GM13976 (cell line): ENCODE data around the gene IL4R.

Source experiments
- DNase-seq: peaks from one replicate; pipeline ENCODE4 v3.0.0; 2012; ENCODE audit warnings: low spot score
- in situ Hi-C: fragments of 300-500 bp; cut with MboI; formaldehyde crosslinking; loops from one replicate; pipeline ENCODE4 v1.12.0; 2022; ENCODE audit warnings: low sequenced_read_pairs, mixed read lengths, inconsistent platforms; ENCODE audit not compliant: unreplicated experiment
- TF ChIP-seq, protein P1 (sequence below): IDR thresholded peaks from 2 replicates; pipeline ENCODE4 v1.5.1; 2012; ENCODE audit warnings: borderline replicate concordance, mild to moderate bottlenecking; ENCODE audit not compliant: insufficient read depth; ENCODE audit errors: extremely low read depth, missing control alignments, control extremely low read depth

IL4R gene

DNA sequence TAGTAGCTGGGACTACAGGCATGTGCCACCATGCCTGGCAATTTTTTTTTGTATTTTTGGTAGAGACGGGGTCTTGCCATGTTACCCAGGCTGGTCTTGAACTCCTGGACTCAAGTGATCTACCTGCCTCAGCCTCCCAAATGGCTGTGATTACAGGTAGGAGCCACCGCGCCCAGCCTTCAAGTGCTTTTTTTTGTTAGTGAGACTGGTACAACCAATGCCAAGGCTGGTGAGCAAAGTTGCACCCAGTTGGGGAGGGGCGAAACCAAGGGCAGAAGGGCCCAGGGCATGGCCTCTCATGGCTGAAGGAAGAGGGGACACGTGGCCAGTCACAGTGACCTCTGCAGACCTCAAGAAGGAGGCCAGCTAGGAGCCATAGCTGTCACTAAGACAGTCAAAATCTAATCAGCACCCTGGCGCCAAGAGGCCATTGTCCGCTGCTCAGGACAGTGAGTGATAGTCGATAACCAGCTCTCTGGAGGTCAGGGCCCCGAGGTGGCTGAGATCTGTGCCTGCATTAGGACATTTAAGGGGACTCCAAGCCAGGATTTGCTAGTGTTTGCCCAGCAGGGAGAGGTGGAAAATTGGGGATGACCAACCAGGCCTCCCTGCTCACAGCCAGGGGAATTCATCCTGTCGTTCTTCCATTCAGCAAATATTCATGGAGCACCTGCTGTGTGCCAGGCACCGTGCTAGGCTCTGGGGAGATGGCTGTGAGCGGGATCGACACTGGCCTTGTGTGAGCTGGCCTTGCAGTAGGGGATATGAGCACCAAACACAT, 10.2 kb downstream of the IL4R start:
- TF ChIP-seq, protein P1, sequence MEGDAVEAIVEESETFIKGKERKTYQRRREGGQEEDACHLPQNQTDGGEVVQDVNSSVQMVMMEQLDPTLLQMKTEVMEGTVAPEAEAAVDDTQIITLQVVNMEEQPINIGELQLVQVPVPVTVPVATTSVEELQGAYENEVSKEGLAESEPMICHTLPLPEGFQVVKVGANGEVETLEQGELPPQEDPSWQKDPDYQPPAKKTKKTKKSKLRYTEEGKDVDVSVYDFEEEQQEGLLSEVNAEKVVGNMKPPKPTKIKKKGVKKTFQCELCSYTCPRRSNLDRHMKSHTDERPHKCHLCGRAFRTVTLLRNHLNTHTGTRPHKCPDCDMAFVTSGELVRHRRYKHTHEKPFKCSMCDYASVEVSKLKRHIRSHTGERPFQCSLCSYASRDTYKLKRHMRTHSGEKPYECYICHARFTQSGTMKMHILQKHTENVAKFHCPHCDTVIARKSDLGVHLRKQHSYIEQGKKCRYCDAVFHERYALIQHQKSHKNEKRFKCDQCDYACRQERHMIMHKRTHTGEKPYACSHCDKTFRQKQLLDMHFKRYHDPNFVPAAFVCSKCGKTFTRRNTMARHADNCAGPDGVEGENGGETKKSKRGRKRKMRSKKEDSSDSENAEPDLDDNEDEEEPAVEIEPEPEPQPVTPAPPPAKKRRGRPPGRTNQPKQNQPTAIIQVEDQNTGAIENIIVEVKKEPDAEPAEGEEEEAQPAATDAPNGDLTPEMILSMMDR = no peak
- DNase-seq = no peak
- in situ Hi-C loops = no loop called here

GRCh38 chr16:27324851-27325301, 11.1 kb downstream of the IL4R start:
- DNase-seq = no peak
- TF ChIP-seq, protein P1 = no peak
- in situ Hi-C loops = no loop called here

GRCh38 chr16:27325736-27326135, 12.0 kb downstream of the IL4R start:
- DNase-seq = no peak
- TF ChIP-seq, protein P1 = no peak
- in situ Hi-C loops = no loop called here

GRCh38 chr16:27326251-27326650, 12.5 kb downstream of the IL4R start:
- TF ChIP-seq, protein P1 = no peak
- in situ Hi-C loops = no loop called here
- DNase-seq = no peak

GRCh38 chr16:27326738-27327585, 13.2 kb downstream of the IL4R start:
- in situ Hi-C loops = no loop called here
- TF ChIP-seq, protein P1 = no peak

DNA sequence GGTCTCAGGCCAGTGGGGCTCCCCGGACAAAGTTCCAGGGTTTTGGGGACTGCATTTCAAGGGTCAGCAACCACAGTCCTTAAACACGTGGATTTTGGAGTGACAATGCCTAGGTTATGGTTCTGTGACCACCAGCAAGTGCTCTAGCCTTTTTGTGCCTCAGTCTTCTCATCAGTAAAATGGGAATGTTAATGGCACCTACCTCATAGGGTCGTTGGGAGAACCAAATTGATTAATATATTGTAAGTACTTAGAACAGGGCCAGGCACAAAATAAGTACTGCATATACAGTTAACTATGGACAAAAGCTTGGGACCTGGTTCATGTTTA, 13.8 kb downstream of the IL4R start:
- in situ Hi-C loops = no loop called here
- DNase-seq = no peak
- TF ChIP-seq, protein P1 = no peak

More at GRCh38 chr16:27326738-27327585, 13.2 kb downstream of the IL4R start:
- peak; percentile 51 for DNase-seq
